Effector memory CD4-positive, alpha-beta T cell (primary cell): Measurements from ENCODE around the gene NELL1.

Source experiments
- DNase-seq, 3 donors: peaks; one replicate each; pipeline ENCODE4 v3.0.0-alpha.2; 2020
- H3K27ac ChIP-seq: 2 replicates; pipeline ENCODE4 v1.7.0; 2013; ENCODE audit warnings: mild to moderate bottlenecking, low read length, moderate library complexity; ENCODE audit not compliant: insufficient read depth, poor library complexity, severe bottlenecking
- H3K27me3 ChIP-seq: replicated peaks from 2 replicates; pipeline ENCODE4 v1.7.0; 2013; ENCODE audit warnings: mild to moderate bottlenecking, low read length; ENCODE audit not compliant: insufficient read depth, control insufficient read depth, poor library complexity, severe bottlenecking
- H3K36me3 ChIP-seq: 2 replicates; pipeline ENCODE4 v1.7.0; 2013; ENCODE audit warnings: mild to moderate bottlenecking, low read length, moderate library complexity; ENCODE audit not compliant: control insufficient read depth, insufficient read depth
- H3K4me1 ChIP-seq: 2 replicates; pipeline ENCODE4 v1.7.0; 2013; ENCODE audit warnings: low read length, mild to moderate bottlenecking; ENCODE audit not compliant: control insufficient read depth, insufficient read depth, poor library complexity, severe bottlenecking
- H3K4me3 ChIP-seq: 2 replicates; pipeline ENCODE4 v1.7.0; 2013; ENCODE audit warnings: low read length, low read depth, mild to moderate bottlenecking; ENCODE audit not compliant: insufficient read depth, poor library complexity, severe bottlenecking
- H3K9me3 ChIP-seq: 2 replicates; pipeline ENCODE4 v1.7.0; 2013; ENCODE audit warnings: mild to moderate bottlenecking, low read length, moderate library complexity; ENCODE audit not compliant: control insufficient read depth

Gene NELL1

DNA sequence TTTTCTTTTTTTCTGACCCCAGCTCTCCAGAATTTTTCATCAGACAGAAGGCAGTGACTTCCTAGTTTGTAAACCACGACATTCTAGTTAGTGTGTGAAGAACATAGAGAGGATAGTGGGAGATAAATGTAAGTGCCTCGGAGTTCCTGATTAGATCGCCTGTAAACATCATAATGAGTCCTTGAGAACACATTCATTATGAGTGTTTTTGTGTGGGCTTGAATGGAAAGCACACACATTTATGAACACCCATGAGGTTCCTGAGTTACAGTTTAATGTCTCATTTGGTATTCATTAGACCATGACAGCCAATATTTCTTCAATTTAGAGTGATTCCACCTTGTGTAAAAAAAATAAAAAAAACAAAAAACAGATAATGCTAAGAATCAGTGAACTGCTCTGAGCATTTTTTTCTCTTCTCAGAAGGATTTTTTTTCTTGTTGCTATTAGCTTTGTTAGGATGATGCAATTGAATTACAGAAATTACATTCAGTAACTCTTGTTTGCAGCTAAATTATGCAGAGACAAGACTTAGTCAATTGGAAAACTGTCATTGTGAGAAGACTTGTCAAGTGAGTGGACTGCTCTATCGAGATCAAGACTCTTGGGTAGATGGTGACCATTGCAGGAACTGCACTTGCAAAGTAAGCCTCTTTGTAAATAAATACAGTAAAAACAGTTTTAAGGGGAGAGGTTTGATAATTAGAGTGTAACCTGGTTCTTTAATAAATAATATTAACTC is 257.6 kb downstream of the NELL1 start:
- H3K4me1 ChIP-seq: no peaks in the 10 kb centered on the region
- no peak overlapping the region for H3K4me3 ChIP-seq
- no peaks in the 10 kb centered on the region for H3K27me3 ChIP-seq
- DNase-seq: no peak
- no peak overlapping the region for H3K27ac ChIP-seq
- H3K36me3 ChIP-seq: no peaks in the 10 kb centered on the region
- no peaks in the 10 kb centered on the region for H3K9me3 ChIP-seq

DNA sequence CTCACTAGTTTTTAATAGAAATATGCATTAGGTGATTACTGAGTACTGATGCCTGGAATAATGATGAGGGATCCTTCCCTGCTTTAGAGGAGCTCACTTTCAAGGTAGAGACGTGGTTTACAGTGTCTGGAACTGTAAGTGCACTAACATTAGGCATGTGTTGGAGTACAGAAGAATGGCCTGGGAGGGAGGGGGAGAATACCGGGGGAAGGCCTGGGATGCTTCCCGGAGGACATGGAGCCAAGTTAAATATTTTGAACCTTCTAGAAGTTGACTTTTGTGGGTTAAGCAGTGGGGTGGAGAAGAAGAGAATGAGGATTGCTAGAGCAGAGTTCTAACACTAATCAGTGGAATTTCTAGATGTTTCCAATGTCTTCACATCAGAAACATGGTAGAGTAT is 261.6 kb downstream of the NELL1 start:
- Histone ChIP-seq H3K27me3 (no peaks in the 10 kb centered on the region), H3K36me3 (no peaks in the 10 kb centered on the region), H3K27ac (no peak overlapping the region), H3K4me3 (no peak overlapping the region), H3K9me3 (no peaks in the 10 kb centered on the region), H3K4me1 (no peaks in the 10 kb centered on the region)
- no peak for DNase-seq

DNA sequence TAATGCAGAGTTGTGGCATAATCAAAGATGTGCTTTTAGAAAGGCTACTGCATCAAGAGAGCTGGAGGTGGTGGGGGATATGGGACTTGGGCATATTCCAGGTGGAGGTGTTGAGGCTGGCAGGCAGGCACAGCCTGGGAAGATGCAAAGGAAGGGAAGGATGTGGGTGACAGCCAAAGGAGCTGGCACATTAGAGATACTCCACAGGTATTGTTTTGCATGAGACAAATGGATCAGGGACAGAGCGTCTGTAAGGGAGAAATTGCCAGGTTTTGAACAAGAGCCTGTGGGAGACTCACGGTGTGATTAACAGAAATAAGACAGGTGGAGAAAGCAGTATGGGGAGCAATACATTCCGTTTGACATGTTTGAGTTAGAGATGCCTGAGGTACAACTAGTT is 263.7 kb downstream of the NELL1 start:
- Histone ChIP-seq H3K27me3 (no peaks in the 10 kb centered on the region), H3K27ac (no peak overlapping the region), H3K9me3 (no peaks in the 10 kb centered on the region), H3K4me3 (no peak overlapping the region), H3K4me1 (no peaks in the 10 kb centered on the region), H3K36me3 (no peaks in the 10 kb centered on the region)
- DNase-seq: no peak

GRCh38 chr11:20933958-20934357 is 264.6 kb downstream of the NELL1 start:
- Histone ChIP-seq H3K36me3 (no peaks in the 10 kb centered on the region), H3K27ac (no peak overlapping the region), H3K4me3 (no peak overlapping the region), H3K9me3 (no peaks in the 10 kb centered on the region), H3K4me1 (no peaks in the 10 kb centered on the region), H3K27me3 (no peaks in the 10 kb centered on the region)
- DNase-seq: no peak

- Histone ChIP-seq H3K9me3 (no peaks in the 10 kb centered on the region), H3K4me3 (no peak overlapping the region), H3K27ac (no peak overlapping the region), H3K4me1 (no peaks in the 10 kb centered on the region), H3K27me3 (no peaks in the 10 kb centered on the region), H3K36me3 (no peaks in the 10 kb centered on the region)
- DNase-seq: no peak
Measured at GRCh38 chr11:20934516-20934915, 265.1 kb downstream of the NELL1 start.

DNA sequence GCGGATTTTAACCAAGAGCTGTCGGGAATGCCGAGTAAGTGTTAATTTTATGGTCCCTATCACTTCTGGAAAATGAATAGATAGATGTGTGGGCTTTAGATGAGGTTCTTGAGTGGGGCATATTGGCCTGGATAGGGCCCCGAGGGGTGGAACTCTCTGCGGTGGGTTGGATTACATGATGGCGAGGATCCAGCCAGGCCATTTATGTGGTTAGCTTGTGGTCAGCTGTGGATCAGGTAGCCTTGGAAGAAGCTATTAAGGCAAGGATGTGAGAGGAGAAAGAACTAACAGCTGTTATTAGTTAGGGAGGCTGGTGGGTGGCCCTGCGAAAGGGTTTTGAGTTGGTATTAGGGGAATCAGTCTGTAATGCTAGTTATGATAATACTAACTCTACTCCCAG is 268.4 kb downstream of the NELL1 start:
- H3K36me3 ChIP-seq: no peaks in the 10 kb centered on the region
- no peak for DNase-seq
- H3K4me1 ChIP-seq: no peaks in the 10 kb centered on the region
- H3K9me3 ChIP-seq: no peaks in the 10 kb centered on the region
- no peaks in the 10 kb centered on the region for H3K27me3 ChIP-seq
- H3K4me3 ChIP-seq: no peak overlapping the region
- no peak overlapping the region for H3K27ac ChIP-seq

GRCh38 chr11:20949585-20949984 is 280.2 kb downstream of the NELL1 start:
- Histone ChIP-seq H3K36me3 (no peaks in the 10 kb centered on the region), H3K4me3 (no peak overlapping the region), H3K4me1 (no peaks in the 10 kb centered on the region), H3K27ac (no peak overlapping the region), H3K9me3 (no peaks in the 10 kb centered on the region), H3K27me3 (no peaks in the 10 kb centered on the region)
- DNase-seq: no peak

DNA sequence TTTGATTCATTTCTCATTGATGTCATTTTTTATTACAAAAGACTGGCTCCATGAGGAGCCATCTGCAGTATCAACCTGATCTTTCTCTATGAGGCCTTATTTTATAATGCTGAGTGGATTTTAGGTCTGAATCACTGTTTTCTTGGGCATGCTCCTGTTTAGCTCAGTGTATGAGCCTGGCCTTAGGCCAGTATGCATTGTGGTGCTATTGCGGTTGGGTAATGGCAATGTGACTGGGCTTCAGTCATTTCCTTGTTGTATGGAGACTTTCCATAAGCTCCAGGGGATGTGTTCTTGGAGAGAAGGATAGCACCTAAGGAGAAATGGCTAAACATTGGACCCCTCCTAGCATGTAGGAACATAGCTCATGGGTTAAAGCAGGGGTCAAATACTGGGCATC is 293.2 kb downstream of the NELL1 start:
- H3K27me3 ChIP-seq: no peaks in the 10 kb centered on the region
- H3K4me3 ChIP-seq: no peak overlapping the region
- no peaks in the 10 kb centered on the region for H3K9me3 ChIP-seq
- H3K4me1 ChIP-seq: no peaks in the 10 kb centered on the region
- no peak overlapping the region for H3K27ac ChIP-seq
- DNase-seq: no peak
- H3K36me3 ChIP-seq: no peaks in the 10 kb centered on the region

DNA sequence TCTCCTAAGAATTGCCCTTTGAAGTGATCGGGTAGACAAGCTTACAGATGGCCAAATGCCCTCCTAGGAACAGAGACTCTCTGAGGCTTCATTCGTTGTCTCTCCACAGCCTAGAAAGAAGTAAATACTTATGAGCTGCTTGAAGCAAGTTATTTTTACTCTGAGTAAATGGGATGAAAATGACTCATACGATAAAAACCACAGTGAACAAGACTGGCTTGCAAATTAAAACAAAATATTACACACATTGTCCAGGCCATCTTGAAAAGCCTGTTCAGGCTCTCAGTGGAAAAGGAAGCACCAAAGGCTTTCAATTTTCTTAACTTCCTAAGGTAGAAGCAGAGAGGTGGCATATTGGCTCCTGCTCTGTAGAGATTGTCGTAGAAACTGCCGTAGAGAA is 294.2 kb downstream of the NELL1 start:
- H3K4me3 ChIP-seq: no peak overlapping the region
- no peak overlapping the region for H3K27ac ChIP-seq
- no peaks in the 10 kb centered on the region for H3K9me3 ChIP-seq
- no peaks in the 10 kb centered on the region for H3K36me3 ChIP-seq
- DNase-seq: no peak
- H3K4me1 ChIP-seq: no peaks in the 10 kb centered on the region
- no peaks in the 10 kb centered on the region for H3K27me3 ChIP-seq

- no peak overlapping the region for H3K27ac ChIP-seq
Measured at GRCh38 chr11:20964985-20965384, 295.6 kb downstream of the NELL1 start.

More at GRCh38 chr11:20964985-20965384, 295.6 kb downstream of the NELL1 start:
- no peak for DNase-seq
- Histone ChIP-seq H3K4me3 (no peak overlapping the region), H3K9me3 (no peaks in the 10 kb centered on the region), H3K27me3 (no peaks in the 10 kb centered on the region), H3K4me1 (no peaks in the 10 kb centered on the region), H3K36me3 (no peaks in the 10 kb centered on the region)
